ENCODE results near the gene BRD1.

DNA sequence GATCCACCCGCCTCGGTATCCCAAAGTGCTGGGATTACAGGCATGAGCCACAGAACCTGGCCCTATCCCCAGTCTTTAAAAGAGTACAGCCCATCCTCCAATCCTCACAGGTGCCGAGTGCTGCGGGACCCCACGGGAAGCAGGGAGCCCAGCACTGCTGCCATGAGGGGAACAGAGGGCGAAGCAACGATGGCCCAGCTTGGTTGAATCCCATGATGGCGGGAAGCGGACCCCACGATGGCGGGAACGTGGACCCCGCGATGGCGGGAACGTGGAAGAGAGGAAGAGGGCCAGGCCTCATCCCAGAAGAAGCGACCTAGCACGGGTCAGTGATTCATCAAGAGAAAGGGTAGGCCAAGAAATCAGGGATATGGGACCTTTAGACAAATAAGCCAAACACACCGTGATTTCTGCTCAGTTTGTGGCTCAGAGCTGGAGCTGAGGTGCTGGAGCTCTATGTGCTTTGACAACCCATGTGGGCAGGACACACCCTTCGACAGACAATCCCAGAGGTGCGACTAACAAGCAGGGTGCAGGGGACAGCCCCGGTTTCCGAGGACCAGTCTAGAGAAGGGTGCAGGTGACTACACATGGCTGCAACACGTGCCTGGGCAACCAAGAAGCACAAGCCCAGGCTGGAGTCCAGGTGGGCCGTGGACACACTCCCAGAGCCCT, 30.9 kb downstream of the BRD1 start:
- TF ChIP-seq FOXM1 (IDR thresholded peaks at IDR 0.05; ENCODE audit: borderline replicate concordance), result no peak
- TF ChIP-seq CTBP1 (IDR thresholded peaks at IDR 0.05; ENCODE audit: borderline replicate concordance), result no peak
- no peak for TF ChIP-seq TARDBP (IDR thresholded peaks at IDR 0.05)
- TF ChIP-seq SP1 (IDR thresholded peaks at IDR 0.05), result no peak
- TF ChIP-seq ELF4 (IDR thresholded peaks at IDR 0.05), result no peak
- no peak for TF ChIP-seq HDGF (IDR thresholded peaks at IDR 0.05; ENCODE audit: borderline replicate concordance)
- no peak for TF ChIP-seq NFRKB (IDR thresholded peaks at IDR 0.05)
- no peak for TF ChIP-seq LEF1 (IDR thresholded peaks at IDR 0.05; ENCODE audit: borderline replicate concordance)
- no peak for TF ChIP-seq ZNF384 (IDR thresholded peaks at IDR 0.05)
- TF ChIP-seq, protein P1, sequence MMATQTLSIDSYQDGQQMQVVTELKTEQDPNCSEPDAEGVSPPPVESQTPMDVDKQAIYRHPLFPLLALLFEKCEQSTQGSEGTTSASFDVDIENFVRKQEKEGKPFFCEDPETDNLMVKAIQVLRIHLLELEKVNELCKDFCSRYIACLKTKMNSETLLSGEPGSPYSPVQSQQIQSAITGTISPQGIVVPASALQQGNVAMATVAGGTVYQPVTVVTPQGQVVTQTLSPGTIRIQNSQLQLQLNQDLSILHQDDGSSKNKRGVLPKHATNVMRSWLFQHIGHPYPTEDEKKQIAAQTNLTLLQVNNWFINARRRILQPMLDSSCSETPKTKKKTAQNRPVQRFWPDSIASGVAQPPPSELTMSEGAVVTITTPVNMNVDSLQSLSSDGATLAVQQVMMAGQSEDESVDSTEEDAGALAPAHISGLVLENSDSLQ (IDR thresholded peaks at IDR 0.05), result no peak
- no peak for TF ChIP-seq L3MBTL2 (conservative IDR thresholded peaks at IDR 0.05)
